ENCODE data around the gene LLGL2. TPM values are rescaled to one million over a fixed set of nuclear protein-coding genes. Genes with fewer than 3 reads are reported as not detected.

Gene LLGL2
- total RNA-seq, 1 experiment from 2014 or later: 10.8 TPM

- Histone ChIP-seq H3K4me3 (ENCODE audit: low read depth, low read length, poor library complexity, severe bottlenecking) (peak overlapping the region; percentile 55), H3K27ac (ENCODE audit: low read depth, low read length, poor library complexity, severe bottlenecking) (no peak overlapping the region), H3K9me3 (ENCODE audit: low read depth, low read length, poor library complexity, severe bottlenecking) (no peaks in the 10 kb centered on the region), H3K4me1 (ENCODE audit: insufficient read depth, low read length, poor library complexity, severe bottlenecking) (peaks cover 9% of the 10 kb centered on the region), H3K27me3 (replicated peaks; ENCODE audit: insufficient read depth, low read depth, low read length, poor library complexity) (no peaks in the 10 kb centered on the region), H3K36me3 (ENCODE audit: insufficient read depth, low read length, poor library complexity, severe bottlenecking) (no peaks in the 10 kb centered on the region)
- ChIA-PET POLR2A (ENCODE audit: low non-redundant PET) (interaction anchor here (0.6 kb wide), 1 partner anchor 326 kb away, joined by 9 read pairs; no protein-coding TSS in a partner anchor), CTCF (interaction anchor here (2.7 kb wide), 1 partner anchor 11 kb away, joined by 10 read pairs; no protein-coding TSS in a partner anchor)
- intact Hi-C loops (cut with micrococcal nuclease; ENCODE audit: unreplicated experiment): no loop called here
- DNase-seq (ENCODE audit: low spot score): no peak
- BruUV-seq (replicated peaks): no TSS peak
- TF ChIP-seq EZH2 (IDR thresholded peaks at IDR 0.05; ENCODE audit: borderline replicate concordance, low read depth, low read length, poor library complexity, severe bottlenecking) (no peak), CTCF (conservative IDR thresholded peaks at IDR 0.05; ENCODE audit: low read depth, low read length) (no peak)
Measured at GRCh38 chr17:75590314-75590761, 64.8 kb downstream of the LLGL2 start.

GRCh38 chr17:75590849-75591721 is 65.6 kb downstream of the LLGL2 start:
- TF ChIP-seq EZH2 (IDR thresholded peaks at IDR 0.05; ENCODE audit: borderline replicate concordance, low read depth, low read length, poor library complexity, severe bottlenecking): no peak
- TF ChIP-seq CTCF (conservative IDR thresholded peaks at IDR 0.05; ENCODE audit: low read depth, low read length): no peak
- H3K27me3 ChIP-seq (replicated peaks; ENCODE audit: insufficient read depth, low read depth, low read length, poor library complexity): no peaks in the 10 kb centered on the region
- no peak overlapping the region for H3K27ac ChIP-seq (ENCODE audit: low read depth, low read length, poor library complexity, severe bottlenecking)
- H3K4me1 ChIP-seq (ENCODE audit: insufficient read depth, low read length, poor library complexity, severe bottlenecking): peaks cover 9% of the 10 kb centered on the region
- POLR2A ChIA-PET (ENCODE audit: low non-redundant PET): no interaction called here
- H3K4me3 ChIP-seq (ENCODE audit: low read depth, low read length, poor library complexity, severe bottlenecking): no peak overlapping the region
- intact Hi-C loops (cut with micrococcal nuclease; ENCODE audit: unreplicated experiment): no loop called here
- BruUV-seq (replicated peaks): no TSS peak
- H3K9me3 ChIP-seq (ENCODE audit: low read depth, low read length, poor library complexity, severe bottlenecking): no peaks in the 10 kb centered on the region
- CTCF ChIA-PET: interaction anchor here (2.7 kb wide), 1 partner anchor 10 kb away, joined by 10 read pairs; no protein-coding TSS in a partner anchor
- H3K36me3 ChIP-seq (ENCODE audit: insufficient read depth, low read length, poor library complexity, severe bottlenecking): no peaks in the 10 kb centered on the region
- no peak for DNase-seq (ENCODE audit: low spot score)

GRCh38 chr17:75591722-75592302 is 66.3 kb downstream of the LLGL2 start:
- no TSS peak for BruUV-seq (replicated peaks)
- TF ChIP-seq CTCF (conservative IDR thresholded peaks at IDR 0.05; ENCODE audit: low read depth, low read length) (no peak), EZH2 (IDR thresholded peaks at IDR 0.05; ENCODE audit: borderline replicate concordance, low read depth, low read length, poor library complexity, severe bottlenecking) (no peak)
- Histone ChIP-seq H3K4me3 (ENCODE audit: low read depth, low read length, poor library complexity, severe bottlenecking) (no peak overlapping the region), H3K27ac (ENCODE audit: low read depth, low read length, poor library complexity, severe bottlenecking) (no peak overlapping the region), H3K9me3 (ENCODE audit: low read depth, low read length, poor library complexity, severe bottlenecking) (no peaks in the 10 kb centered on the region), H3K4me1 (ENCODE audit: insufficient read depth, low read length, poor library complexity, severe bottlenecking) (peaks cover 9% of the 10 kb centered on the region), H3K36me3 (ENCODE audit: insufficient read depth, low read length, poor library complexity, severe bottlenecking) (no peaks in the 10 kb centered on the region), H3K27me3 (replicated peaks; ENCODE audit: insufficient read depth, low read depth, low read length, poor library complexity) (no peaks in the 10 kb centered on the region)
- no peak for DNase-seq (ENCODE audit: low spot score)
- ChIA-PET CTCF (interaction anchor here (2.7 kb wide), 1 partner anchor 10 kb away, joined by 10 read pairs; no protein-coding TSS in a partner anchor), POLR2A (ENCODE audit: low non-redundant PET) (no interaction called here)
- intact Hi-C loops (cut with micrococcal nuclease; ENCODE audit: unreplicated experiment): no loop called here

Measured in A673 (cell line).